ENCODE results near the gene TBCEL. TPM values are rescaled to one million over a fixed set of nuclear protein-coding genes. Genes with fewer than 3 reads are reported as not detected.

TBCEL gene
- total and polyA plus RNA-seq, 4 donors, result 6.7 to 41.3 (median 17.4) TPM

DNA sequence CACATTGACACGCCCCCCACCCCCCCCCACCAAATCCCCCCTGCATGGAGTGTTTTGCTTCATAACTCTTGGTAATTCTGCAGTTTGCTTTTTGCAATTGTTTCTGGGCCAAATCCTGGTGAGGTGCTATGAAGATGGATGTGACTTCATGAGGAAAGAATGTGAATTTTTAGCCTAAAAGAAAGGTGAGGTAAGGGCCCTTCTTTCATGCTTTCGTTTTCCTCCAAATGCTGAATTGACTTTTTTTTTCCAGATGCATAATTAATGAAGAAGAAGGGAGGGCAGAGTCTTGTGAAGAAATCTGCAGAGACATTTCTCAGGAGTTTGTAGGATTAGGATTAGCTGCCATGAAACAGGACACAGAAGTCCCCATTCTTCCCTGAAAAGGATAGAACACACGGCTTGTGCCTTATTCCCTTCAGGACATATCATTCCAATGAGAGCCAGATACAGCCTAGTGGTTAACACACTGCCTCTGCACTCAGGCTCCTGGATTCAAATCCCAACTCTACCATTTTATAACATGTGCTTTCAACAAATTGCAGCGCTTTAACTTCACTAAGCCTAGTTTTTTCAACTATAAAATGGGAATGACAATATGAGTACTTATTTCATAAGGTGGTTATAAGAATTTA lies 19.6 kb upstream of the TBCEL start:
- WGBS, result 65% methylated on average over 4 of the region's 4 CpGs
- TF ChIP-seq TAF1 (conservative IDR thresholded peaks at IDR 0.05), result no peak
- TF ChIP-seq ATF3 (IDR thresholded peaks at IDR 0.05), result no peak
- TF ChIP-seq FOXA2 (IDR thresholded peaks at IDR 0.05), result no peak
- TF ChIP-seq JUND (IDR thresholded peaks at IDR 0.05), result no peak
- peaks cover 0 to 2% (median 0%) of the 10 kb centered on the region in 4 donors for H3K27me3 ChIP-seq (ENCODE audit: control insufficient read depth in 4 of 4, insufficient read depth in 4 of 4, low read length in 3 of 4)
- no peak overlapping the region for H3K9ac ChIP-seq (ENCODE audit: low read depth in 1 of 2, low read length in 2 of 2)
- H3K9me3 ChIP-seq (ENCODE audit: control insufficient read depth in 4 of 4, low read length in 3 of 4), result no peaks in the 10 kb centered on the region
- H3K4me3 ChIP-seq (ENCODE audit: low read depth in 1 of 3, low read length in 3 of 3), result no peak overlapping the region
- no peaks in the 10 kb centered on the region for H3K4me1 ChIP-seq (ENCODE audit: control insufficient read depth in 4 of 4, insufficient read depth in 4 of 4, low read length in 3 of 4)
- no peak for DNase-seq (ENCODE audit: low spot score)
- no peak overlapping the region for H3K27ac ChIP-seq (ENCODE audit: low read depth in 1 of 2, low read length in 2 of 2)
- H3K36me3 ChIP-seq (ENCODE audit: control insufficient read depth in 4 of 4, insufficient read depth in 3 of 4, low read depth in 1 of 4, low read length in 3 of 4), result no peaks in the 10 kb centered on the region

DNA sequence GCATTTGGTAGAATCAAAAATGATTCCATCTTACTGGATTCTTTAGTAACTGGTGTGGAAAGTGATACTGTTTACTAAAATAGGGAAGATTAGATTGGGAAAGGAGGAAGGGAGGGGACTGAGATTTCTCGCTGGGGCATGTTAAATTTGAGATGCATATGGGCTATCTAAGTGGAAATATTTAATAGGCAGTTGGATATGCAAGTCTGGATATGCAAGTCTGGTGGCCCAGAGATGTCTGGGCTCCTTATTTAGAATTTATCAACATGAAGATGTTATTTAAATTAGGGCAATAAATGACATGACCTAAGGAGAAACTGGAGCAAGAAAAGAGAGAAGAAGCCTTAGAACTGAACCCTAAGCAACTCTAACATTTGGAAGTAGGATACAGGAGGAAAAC lies 17.0 kb upstream of the TBCEL start:
- WGBS, result 79% methylated on average over 1 of the region's 1 CpG
- Histone ChIP-seq H3K27me3 (ENCODE audit: control insufficient read depth in 4 of 4, insufficient read depth in 4 of 4, low read length in 3 of 4) (peaks cover 0 to 2% (median 0%) of the 10 kb centered on the region in 4 donors), H3K27ac (ENCODE audit: low read depth in 1 of 2, low read length in 2 of 2) (no peak overlapping the region), H3K9ac (ENCODE audit: low read depth in 1 of 2, low read length in 2 of 2) (no peak overlapping the region), H3K4me1 (ENCODE audit: control insufficient read depth in 4 of 4, insufficient read depth in 4 of 4, low read length in 3 of 4) (no peaks in the 10 kb centered on the region), H3K9me3 (ENCODE audit: control insufficient read depth in 4 of 4, low read length in 3 of 4) (no peaks in the 10 kb centered on the region), H3K4me3 (ENCODE audit: low read depth in 1 of 3, low read length in 3 of 3) (no peak overlapping the region), H3K36me3 (ENCODE audit: control insufficient read depth in 4 of 4, insufficient read depth in 3 of 4, low read depth in 1 of 4, low read length in 3 of 4) (no peaks in the 10 kb centered on the region)
- TF ChIP-seq HNF4A (conservative IDR thresholded peaks at IDR 0.05), result no peak
- DNase-seq (ENCODE audit: low spot score), result no peak

- Histone ChIP-seq H3K9ac (ENCODE audit: low read depth in 1 of 2, low read length in 2 of 2) (no peak overlapping the region), H3K4me1 (ENCODE audit: control insufficient read depth in 4 of 4, insufficient read depth in 4 of 4, low read length in 3 of 4) (no peaks in the 10 kb centered on the region), H3K36me3 (ENCODE audit: control insufficient read depth in 4 of 4, insufficient read depth in 3 of 4, low read depth in 1 of 4, low read length in 3 of 4) (no peaks in the 10 kb centered on the region), H3K27ac (ENCODE audit: low read depth in 1 of 2, low read length in 2 of 2) (no peak overlapping the region), H3K9me3 (ENCODE audit: control insufficient read depth in 4 of 4, low read length in 3 of 4) (no peaks in the 10 kb centered on the region), H3K4me3 (ENCODE audit: low read depth in 1 of 3, low read length in 3 of 3) (no peak overlapping the region), H3K27me3 (ENCODE audit: control insufficient read depth in 4 of 4, insufficient read depth in 4 of 4, low read length in 3 of 4) (peaks cover 0 to 2% (median 0%) of the 10 kb centered on the region in 4 donors)
- TF ChIP-seq EGR1 (IDR thresholded peaks at IDR 0.05; ENCODE audit: low read depth in 2 of 2) (no peak), TAF1 (conservative IDR thresholded peaks at IDR 0.05) (no peak), YY1 (IDR thresholded peaks at IDR 0.05) (no peak), RXRA (IDR thresholded peaks at IDR 0.05) (no peak), JUND (IDR thresholded peaks at IDR 0.05) (no peak), FOXA1 (IDR thresholded peaks at IDR 0.05) (no peak), HNF4G (IDR thresholded peaks at IDR 0.05) (no peak), GABPA (IDR thresholded peaks at IDR 0.05 in 1 of 2, conservative IDR thresholded peaks at IDR 0.05 in 1 of 2) (no peak), NR2F2 (IDR thresholded peaks at IDR 0.05) (no peak), RAD21 (IDR thresholded peaks at IDR 0.05) (no peak), FOXA2 (IDR thresholded peaks at IDR 0.05) (no peak)
- TF ChIP-seq, protein P1, sequence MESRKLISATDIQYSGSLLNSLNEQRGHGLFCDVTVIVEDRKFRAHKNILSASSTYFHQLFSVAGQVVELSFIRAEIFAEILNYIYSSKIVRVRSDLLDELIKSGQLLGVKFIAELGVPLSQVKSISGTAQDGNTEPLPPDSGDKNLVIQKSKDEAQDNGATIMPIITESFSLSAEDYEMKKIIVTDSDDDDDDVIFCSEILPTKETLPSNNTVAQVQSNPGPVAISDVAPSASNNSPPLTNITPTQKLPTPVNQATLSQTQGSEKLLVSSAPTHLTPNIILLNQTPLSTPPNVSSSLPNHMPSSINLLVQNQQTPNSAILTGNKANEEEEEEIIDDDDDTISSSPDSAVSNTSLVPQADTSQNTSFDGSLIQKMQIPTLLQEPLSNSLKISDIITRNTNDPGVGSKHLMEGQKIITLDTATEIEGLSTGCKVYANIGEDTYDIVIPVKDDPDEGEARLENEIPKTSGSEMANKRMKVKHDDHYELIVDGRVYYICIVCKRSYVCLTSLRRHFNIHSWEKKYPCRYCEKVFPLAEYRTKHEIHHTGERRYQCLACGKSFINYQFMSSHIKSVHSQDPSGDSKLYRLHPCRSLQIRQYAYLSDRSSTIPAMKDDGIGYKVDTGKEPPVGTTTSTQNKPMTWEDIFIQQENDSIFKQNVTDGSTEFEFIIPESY (IDR thresholded peaks at IDR 0.05), result no peak
- TF ChIP-seq, protein P2, sequence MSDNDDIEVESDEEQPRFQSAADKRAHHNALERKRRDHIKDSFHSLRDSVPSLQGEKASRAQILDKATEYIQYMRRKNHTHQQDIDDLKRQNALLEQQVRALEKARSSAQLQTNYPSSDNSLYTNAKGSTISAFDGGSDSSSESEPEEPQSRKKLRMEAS (IDR thresholded peaks at IDR 0.05), result no peak
- TF ChIP-seq, protein P3, sequence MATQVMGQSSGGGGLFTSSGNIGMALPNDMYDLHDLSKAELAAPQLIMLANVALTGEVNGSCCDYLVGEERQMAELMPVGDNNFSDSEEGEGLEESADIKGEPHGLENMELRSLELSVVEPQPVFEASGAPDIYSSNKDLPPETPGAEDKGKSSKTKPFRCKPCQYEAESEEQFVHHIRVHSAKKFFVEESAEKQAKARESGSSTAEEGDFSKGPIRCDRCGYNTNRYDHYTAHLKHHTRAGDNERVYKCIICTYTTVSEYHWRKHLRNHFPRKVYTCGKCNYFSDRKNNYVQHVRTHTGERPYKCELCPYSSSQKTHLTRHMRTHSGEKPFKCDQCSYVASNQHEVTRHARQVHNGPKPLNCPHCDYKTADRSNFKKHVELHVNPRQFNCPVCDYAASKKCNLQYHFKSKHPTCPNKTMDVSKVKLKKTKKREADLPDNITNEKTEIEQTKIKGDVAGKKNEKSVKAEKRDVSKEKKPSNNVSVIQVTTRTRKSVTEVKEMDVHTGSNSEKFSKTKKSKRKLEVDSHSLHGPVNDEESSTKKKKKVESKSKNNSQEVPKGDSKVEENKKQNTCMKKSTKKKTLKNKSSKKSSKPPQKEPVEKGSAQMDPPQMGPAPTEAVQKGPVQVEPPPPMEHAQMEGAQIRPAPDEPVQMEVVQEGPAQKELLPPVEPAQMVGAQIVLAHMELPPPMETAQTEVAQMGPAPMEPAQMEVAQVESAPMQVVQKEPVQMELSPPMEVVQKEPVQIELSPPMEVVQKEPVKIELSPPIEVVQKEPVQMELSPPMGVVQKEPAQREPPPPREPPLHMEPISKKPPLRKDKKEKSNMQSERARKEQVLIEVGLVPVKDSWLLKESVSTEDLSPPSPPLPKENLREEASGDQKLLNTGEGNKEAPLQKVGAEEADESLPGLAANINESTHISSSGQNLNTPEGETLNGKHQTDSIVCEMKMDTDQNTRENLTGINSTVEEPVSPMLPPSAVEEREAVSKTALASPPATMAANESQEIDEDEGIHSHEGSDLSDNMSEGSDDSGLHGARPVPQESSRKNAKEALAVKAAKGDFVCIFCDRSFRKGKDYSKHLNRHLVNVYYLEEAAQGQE (IDR thresholded peaks at IDR 0.05), result no peak
- DNase-seq (ENCODE audit: low spot score), result no peak
These were observed 15.4 kb upstream of the TBCEL start for GRCh38 chr11:121008551-121008950.

Measured in liver (tissue), 9 donors.